ENCODE results near the gene PGM2. TPM values are rescaled to one million over a fixed set of nuclear protein-coding genes. Genes with fewer than 3 reads are reported as not detected.

Gene PGM2
- total RNA-seq, 2 experiments from 2014 or later = 53.7 to 53.9 TPM

- Mint-ChIP-seq H3K9me3 (no peaks in the 10 kb centered on the region), H3K4me1 (ENCODE audit: low read depth) (peaks cover 24% of the 10 kb centered on the region), H3K36me3 (ENCODE audit: low read depth) (peaks cover 36% of the 10 kb centered on the region), H3K4me3 (no peak overlapping the region), H3K27me3 (ENCODE audit: low read depth) (no peaks in the 10 kb centered on the region), H3K27ac (peak overlapping the region; percentile 3)
- intact Hi-C loops (cut with micrococcal nuclease) = loop anchor here (1.0 kb wide), 1 partner anchor 11 kb away; the partner anchor contains the start of gene PGM2
- CTCF ChIA-PET = interaction anchor here (1.4 kb wide), 1 partner anchor 237 kb away, joined by 3 read pairs; no protein-coding TSS in a partner anchor
- no peak for DNase-seq
These were observed 11.0 kb downstream of the PGM2 start for GRCh38 chr4:37837446-37837845.

- CTCF ChIA-PET = no interaction called here
- intact Hi-C loops (cut with micrococcal nuclease) = no loop called here
- Mint-ChIP-seq H3K27ac (no peak overlapping the region), H3K36me3 (ENCODE audit: low read depth) (peaks cover 30% of the 10 kb centered on the region), H3K27me3 (ENCODE audit: low read depth) (no peaks in the 10 kb centered on the region), H3K4me3 (no peak overlapping the region), H3K9me3 (no peaks in the 10 kb centered on the region), H3K4me1 (ENCODE audit: low read depth) (peaks cover 24% of the 10 kb centered on the region)
- DNase-seq = no peak
These were observed 12.9 kb downstream of the PGM2 start for GRCh38 chr4:37839426-37839825.

GRCh38 chr4:37844204-37844603 is 17.7 kb downstream of the PGM2 start:
- DNase-seq = no peak
- Mint-ChIP-seq H3K27me3 (ENCODE audit: low read depth) (no peaks in the 10 kb centered on the region), H3K9me3 (no peaks in the 10 kb centered on the region), H3K4me3 (no peak overlapping the region), H3K27ac (no peak overlapping the region), H3K36me3 (ENCODE audit: low read depth) (peaks cover 30% of the 10 kb centered on the region), H3K4me1 (ENCODE audit: low read depth) (no peaks in the 10 kb centered on the region)
- intact Hi-C loops (cut with micrococcal nuclease) = no loop called here
- CTCF ChIA-PET = interaction anchor here (0.7 kb wide), 1 partner anchor 862 kb away, joined by 3 read pairs; no protein-coding TSS in a partner anchor

GRCh38 chr4:37845201-37845600 is 18.7 kb downstream of the PGM2 start:
- CTCF ChIA-PET = interaction anchor here (0.7 kb wide), 1 partner anchor 9 kb away, joined by 3 read pairs; no protein-coding TSS in a partner anchor
- no peak for DNase-seq
- Mint-ChIP-seq H3K36me3 (ENCODE audit: low read depth) (peaks cover 30% of the 10 kb centered on the region), H3K4me3 (no peak overlapping the region), H3K9me3 (no peaks in the 10 kb centered on the region), H3K27me3 (ENCODE audit: low read depth) (no peaks in the 10 kb centered on the region), H3K27ac (no peak overlapping the region), H3K4me1 (ENCODE audit: low read depth) (no peaks in the 10 kb centered on the region)
- intact Hi-C loops (cut with micrococcal nuclease) = no loop called here

- CTCF ChIA-PET = no interaction called here
- intact Hi-C loops (cut with micrococcal nuclease) = no loop called here
- no peaks in the 10 kb centered on the region for H3K27me3 Mint-ChIP-seq (ENCODE audit: low read depth)
- no peak overlapping the region for H3K4me3 Mint-ChIP-seq
- no peaks in the 10 kb centered on the region for H3K9me3 Mint-ChIP-seq
- peaks cover 29% of the 10 kb centered on the region for H3K36me3 Mint-ChIP-seq (ENCODE audit: low read depth)
- no peak for DNase-seq
- H3K4me1 Mint-ChIP-seq (ENCODE audit: low read depth) = no peaks in the 10 kb centered on the region
- H3K27ac Mint-ChIP-seq = no peak overlapping the region
These were observed 20.9 kb downstream of the PGM2 start for GRCh38 chr4:37847311-37847884.

- no peak overlapping the region for H3K27ac Mint-ChIP-seq
- intact Hi-C loops (cut with micrococcal nuclease) = no loop called here
These were observed 25.9 kb downstream of the PGM2 start for GRCh38 chr4:37852376-37852775.

GRCh38 chr4:37858112-37858511 is 31.6 kb downstream of the PGM2 start:
- Mint-ChIP-seq H3K27me3 (ENCODE audit: low read depth) (no peaks in the 10 kb centered on the region), H3K9me3 (no peaks in the 10 kb centered on the region), H3K27ac (no peak overlapping the region), H3K4me1 (ENCODE audit: low read depth) (no peaks in the 10 kb centered on the region), H3K36me3 (ENCODE audit: low read depth) (peaks cover 24% of the 10 kb centered on the region), H3K4me3 (no peak overlapping the region)
- intact Hi-C loops (cut with micrococcal nuclease) = no loop called here
- DNase-seq = no peak
- CTCF ChIA-PET = interaction anchor here (0.7 kb wide), 1 partner anchor 87 kb away, joined by 4 read pairs; no protein-coding TSS in a partner anchor

More at GRCh38 chr4:37852376-37852775, 25.9 kb downstream of the PGM2 start:
- DNase-seq = no peak
- no peaks in the 10 kb centered on the region for H3K4me1 Mint-ChIP-seq (ENCODE audit: low read depth)
- no peak overlapping the region for H3K4me3 Mint-ChIP-seq
- H3K27me3 Mint-ChIP-seq (ENCODE audit: low read depth) = no peaks in the 10 kb centered on the region
- CTCF ChIA-PET = no interaction called here
- H3K36me3 Mint-ChIP-seq (ENCODE audit: low read depth) = peaks cover 21% of the 10 kb centered on the region
- no peaks in the 10 kb centered on the region for H3K9me3 Mint-ChIP-seq

GRCh38 chr4:37858872-37859271 is 32.4 kb downstream of the PGM2 start:
- Mint-ChIP-seq H3K4me3 (no peak overlapping the region), H3K27ac (no peak overlapping the region), H3K4me1 (ENCODE audit: low read depth) (no peaks in the 10 kb centered on the region), H3K9me3 (no peaks in the 10 kb centered on the region), H3K36me3 (ENCODE audit: low read depth) (peaks cover 28% of the 10 kb centered on the region), H3K27me3 (ENCODE audit: low read depth) (no peaks in the 10 kb centered on the region)
- no peak for DNase-seq
- CTCF ChIA-PET = interaction anchor here (0.7 kb wide), 1 partner anchor 86 kb away, joined by 4 read pairs; no protein-coding TSS in a partner anchor
- intact Hi-C loops (cut with micrococcal nuclease) = no loop called here

- DNase-seq = no peak
- Mint-ChIP-seq H3K27me3 (ENCODE audit: low read depth) (no peaks in the 10 kb centered on the region), H3K9me3 (no peaks in the 10 kb centered on the region), H3K4me3 (no peak overlapping the region), H3K27ac (no peak overlapping the region), H3K36me3 (ENCODE audit: low read depth) (peaks cover 28% of the 10 kb centered on the region), H3K4me1 (ENCODE audit: low read depth) (no peaks in the 10 kb centered on the region)
- intact Hi-C loops (cut with micrococcal nuclease) = no loop called here
- CTCF ChIA-PET = interaction anchor here (1.4 kb wide), 1 partner anchor 29 kb away, joined by 4 read pairs; no protein-coding TSS in a partner anchor
These were observed 33.8 kb downstream of the PGM2 start for GRCh38 chr4:37860266-37860665.

GRCh38 chr4:37862961-37863360 is 36.5 kb downstream of the PGM2 start:
- Mint-ChIP-seq H3K36me3 (ENCODE audit: low read depth) (peaks cover 35% of the 10 kb centered on the region), H3K27me3 (ENCODE audit: low read depth) (no peaks in the 10 kb centered on the region), H3K9me3 (no peaks in the 10 kb centered on the region), H3K27ac (no peak overlapping the region), H3K4me1 (ENCODE audit: low read depth) (no peaks in the 10 kb centered on the region), H3K4me3 (no peak overlapping the region)
- CTCF ChIA-PET = interaction anchor here (0.6 to 1.0 kb wide), 2 partner anchors 61 to 420 kb away, joined by 3 read pairs; no protein-coding TSS in a partner anchor
- intact Hi-C loops (cut with micrococcal nuclease) = no loop called here
- DNase-seq = no peak

- DNase-seq = no peak
- H3K4me1 Mint-ChIP-seq (ENCODE audit: low read depth) = no peaks in the 10 kb centered on the region
- intact Hi-C loops (cut with micrococcal nuclease) = no loop called here
- no peaks in the 10 kb centered on the region for H3K27me3 Mint-ChIP-seq (ENCODE audit: low read depth)
- CTCF ChIA-PET = no interaction called here
- H3K27ac Mint-ChIP-seq = no peak overlapping the region
- no peaks in the 10 kb centered on the region for H3K9me3 Mint-ChIP-seq
- peaks cover 32% of the 10 kb centered on the region for H3K36me3 Mint-ChIP-seq (ENCODE audit: low read depth)
- H3K4me3 Mint-ChIP-seq = no peak overlapping the region
These were observed 38.3 kb downstream of the PGM2 start for GRCh38 chr4:37864786-37865185.

- no peak for DNase-seq
- intact Hi-C loops (cut with micrococcal nuclease) = no loop called here
- Mint-ChIP-seq H3K36me3 (ENCODE audit: low read depth) (peaks cover 32% of the 10 kb centered on the region), H3K27me3 (ENCODE audit: low read depth) (no peaks in the 10 kb centered on the region), H3K27ac (no peak overlapping the region), H3K4me1 (ENCODE audit: low read depth) (no peaks in the 10 kb centered on the region), H3K9me3 (no peaks in the 10 kb centered on the region), H3K4me3 (no peak overlapping the region)
- CTCF ChIA-PET = no interaction called here
These were observed 39.0 kb downstream of the PGM2 start for GRCh38 chr4:37865450-37865849.

GRCh38 chr4:37867102-37867501 is 40.6 kb downstream of the PGM2 start:
- CTCF ChIA-PET = interaction anchor here (0.6 to 1.0 kb wide), 2 partner anchors 14 to 101 kb away, joined by 3 read pairs; no protein-coding TSS in a partner anchor
- no peak overlapping the region for H3K27ac Mint-ChIP-seq
- no peaks in the 10 kb centered on the region for H3K9me3 Mint-ChIP-seq
- no peak for DNase-seq
- H3K4me1 Mint-ChIP-seq (ENCODE audit: low read depth) = peaks cover 4% of the 10 kb centered on the region
- intact Hi-C loops (cut with micrococcal nuclease) = no loop called here
- no peak overlapping the region for H3K4me3 Mint-ChIP-seq
- H3K27me3 Mint-ChIP-seq (ENCODE audit: low read depth) = no peaks in the 10 kb centered on the region
- peaks cover 26% of the 10 kb centered on the region for H3K36me3 Mint-ChIP-seq (ENCODE audit: low read depth)
